Measurements from ENCODE around the gene CC2D1B.

CC2D1B gene

DNA sequence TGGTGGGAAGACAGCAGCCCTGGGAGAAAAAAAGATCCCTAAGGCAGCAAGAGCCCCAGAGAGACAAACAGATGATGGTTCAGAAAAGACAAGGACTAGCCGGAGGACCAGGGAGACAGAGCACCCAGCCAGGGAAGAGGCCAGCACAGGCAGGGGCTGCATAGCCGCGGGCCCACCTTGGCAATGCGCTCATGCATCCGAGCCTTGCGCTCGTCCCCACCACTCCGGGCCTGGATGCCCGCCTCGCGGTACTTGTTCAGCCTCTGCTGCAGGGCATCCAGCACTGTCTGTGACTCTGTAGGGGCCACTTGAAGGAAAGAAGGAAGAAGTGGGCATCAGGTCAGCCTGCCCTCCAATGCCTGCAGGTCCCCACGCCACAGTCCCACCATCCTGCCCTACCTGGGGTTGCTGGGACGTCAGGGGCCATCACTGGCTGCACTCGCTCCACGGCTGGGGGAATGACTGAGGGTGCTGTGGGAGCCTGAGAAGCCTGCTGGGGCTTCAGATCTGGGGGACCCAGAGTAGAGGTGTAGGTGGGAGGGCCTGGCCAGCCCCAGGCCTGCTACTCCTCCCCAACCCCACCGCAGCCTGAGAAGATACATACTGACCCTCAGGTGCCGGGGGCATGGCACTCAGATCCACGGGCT, 7.0 kb downstream of the CC2D1B start:
- no peak for DNase-seq (ENCODE audit: extremely low read depth, low read depth)
- TF ChIP-seq, protein P1, sequence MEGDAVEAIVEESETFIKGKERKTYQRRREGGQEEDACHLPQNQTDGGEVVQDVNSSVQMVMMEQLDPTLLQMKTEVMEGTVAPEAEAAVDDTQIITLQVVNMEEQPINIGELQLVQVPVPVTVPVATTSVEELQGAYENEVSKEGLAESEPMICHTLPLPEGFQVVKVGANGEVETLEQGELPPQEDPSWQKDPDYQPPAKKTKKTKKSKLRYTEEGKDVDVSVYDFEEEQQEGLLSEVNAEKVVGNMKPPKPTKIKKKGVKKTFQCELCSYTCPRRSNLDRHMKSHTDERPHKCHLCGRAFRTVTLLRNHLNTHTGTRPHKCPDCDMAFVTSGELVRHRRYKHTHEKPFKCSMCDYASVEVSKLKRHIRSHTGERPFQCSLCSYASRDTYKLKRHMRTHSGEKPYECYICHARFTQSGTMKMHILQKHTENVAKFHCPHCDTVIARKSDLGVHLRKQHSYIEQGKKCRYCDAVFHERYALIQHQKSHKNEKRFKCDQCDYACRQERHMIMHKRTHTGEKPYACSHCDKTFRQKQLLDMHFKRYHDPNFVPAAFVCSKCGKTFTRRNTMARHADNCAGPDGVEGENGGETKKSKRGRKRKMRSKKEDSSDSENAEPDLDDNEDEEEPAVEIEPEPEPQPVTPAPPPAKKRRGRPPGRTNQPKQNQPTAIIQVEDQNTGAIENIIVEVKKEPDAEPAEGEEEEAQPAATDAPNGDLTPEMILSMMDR (IDR thresholded peaks at IDR 0.05; ENCODE audit: low read depth, low read length) = no peak

DNA sequence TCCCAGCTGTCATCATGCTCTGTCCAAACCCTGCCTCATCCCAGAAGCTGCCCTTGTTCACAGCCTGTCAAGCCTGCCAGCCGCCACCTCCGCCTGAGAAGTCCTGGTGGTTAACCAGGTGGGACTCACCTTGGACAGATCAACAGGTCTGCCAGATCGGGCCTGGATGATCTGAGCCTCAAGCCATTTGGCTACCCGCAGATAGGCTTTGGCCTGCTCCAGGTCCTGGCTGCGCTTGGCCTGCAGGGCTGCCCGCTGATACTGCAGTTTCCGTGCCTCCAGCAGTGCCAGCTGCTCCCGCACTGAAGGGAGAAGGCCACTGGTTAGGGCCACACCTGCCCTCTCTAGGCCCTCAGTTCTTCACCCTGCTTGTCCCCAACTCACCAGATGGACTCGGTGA, 8.6 kb downstream of the CC2D1B start:
- TF ChIP-seq, protein P1 (IDR thresholded peaks at IDR 0.05; ENCODE audit: low read depth, low read length) = no peak
- DNase-seq (ENCODE audit: extremely low read depth, low read depth) = no peak

- DNase-seq (ENCODE audit: extremely low read depth, low read depth) = no peak
- TF ChIP-seq, protein P1 (IDR thresholded peaks at IDR 0.05; ENCODE audit: low read depth, low read length) = no peak
Measured at GRCh38 chr1:52356818-52357355, 9.1 kb downstream of the CC2D1B start.

DNA sequence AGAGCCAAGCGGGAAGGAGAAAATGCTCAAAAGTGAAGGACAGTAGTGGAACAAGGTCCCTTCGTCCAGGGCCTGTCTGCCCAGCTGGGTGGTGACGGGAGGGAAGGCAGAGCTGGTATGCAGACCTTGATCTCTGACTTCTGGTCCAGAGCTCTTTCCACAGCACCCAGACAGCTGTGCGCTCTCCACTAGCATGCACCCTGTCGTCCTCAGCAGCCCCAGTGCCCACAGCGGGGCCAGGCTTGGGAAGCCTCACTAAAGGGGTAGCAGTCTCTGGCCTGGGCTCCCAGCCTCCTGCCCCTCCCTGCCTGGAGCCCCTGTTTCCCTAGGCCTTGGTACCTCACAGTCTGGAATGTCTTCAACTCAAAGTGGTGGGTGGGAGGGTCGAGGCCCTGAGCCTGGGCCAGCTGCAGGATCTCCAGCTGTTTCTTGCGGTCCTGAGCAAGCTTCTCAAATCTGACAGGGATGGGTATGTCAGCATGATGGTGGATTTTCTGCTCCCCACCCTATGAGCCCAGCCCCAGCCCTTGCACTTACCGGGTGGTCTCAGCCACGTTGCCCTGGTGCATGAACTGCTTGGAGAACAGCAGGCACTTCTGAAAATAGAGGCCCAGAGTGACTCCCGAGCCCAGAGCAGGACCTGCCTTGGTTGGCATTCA, 10.0 kb downstream of the CC2D1B start:
- no peak for DNase-seq (ENCODE audit: extremely low read depth, low read depth)
- TF ChIP-seq, protein P1 (IDR thresholded peaks at IDR 0.05; ENCODE audit: low read depth, low read length) = no peak

DNA sequence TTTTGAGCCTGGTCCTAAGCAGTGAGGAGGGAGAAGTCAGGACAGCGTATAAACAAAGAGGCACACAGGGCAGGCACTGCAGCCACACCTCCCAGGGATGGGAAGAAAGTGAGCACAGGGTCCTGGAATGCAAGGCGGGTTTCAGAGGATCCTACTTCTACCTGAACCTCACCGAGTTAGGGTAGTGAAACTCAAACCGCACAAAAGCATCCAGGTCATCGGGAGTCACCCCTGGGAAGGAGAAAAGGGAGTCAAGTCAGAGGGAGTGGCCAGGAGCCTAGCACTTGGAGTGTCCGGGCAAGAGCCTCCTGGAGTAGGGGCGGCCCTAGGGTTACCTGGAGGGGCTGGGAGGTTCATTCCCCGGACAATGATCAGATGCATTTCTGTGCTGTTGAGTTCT, 10.6 kb downstream of the CC2D1B start:
- DNase-seq (ENCODE audit: extremely low read depth, low read depth) = no peak
- TF ChIP-seq, protein P1 (IDR thresholded peaks at IDR 0.05; ENCODE audit: low read depth, low read length) = no peak

- DNase-seq (ENCODE audit: extremely low read depth, low read depth) = no peak
- TF ChIP-seq, protein P1 (IDR thresholded peaks at IDR 0.05; ENCODE audit: low read depth, low read length) = no peak
Measured at GRCh38 chr1:52352690-52353089, 13.3 kb downstream of the CC2D1B start.

DNA sequence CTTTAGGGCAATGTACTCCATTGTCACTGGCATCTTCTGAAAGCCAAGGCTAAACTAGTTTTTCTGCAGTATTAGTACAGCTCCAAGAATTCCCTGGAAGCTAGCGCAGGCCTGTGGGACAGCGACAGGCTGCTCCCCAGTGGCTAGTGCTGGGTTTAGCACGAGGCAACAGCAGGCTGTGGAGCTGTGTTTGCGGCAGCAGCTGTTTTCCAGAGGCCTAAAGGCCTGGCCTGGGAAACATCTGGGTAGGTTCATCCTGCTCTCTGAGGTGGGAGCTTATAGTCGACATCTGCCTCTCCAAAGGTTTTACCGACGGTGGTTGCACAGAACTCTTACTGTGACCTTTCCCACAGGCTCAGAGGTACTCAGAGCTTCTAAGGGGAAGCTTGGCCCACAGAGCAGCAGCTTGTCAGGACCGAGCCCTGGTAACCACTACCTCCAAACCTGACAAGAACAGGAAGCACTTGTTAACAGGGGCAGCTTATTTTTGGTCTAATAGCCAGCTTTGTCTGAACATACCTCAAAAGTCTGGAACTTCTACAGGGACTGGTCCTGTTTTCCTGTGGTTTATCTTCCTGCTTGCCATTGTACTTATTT, 17.2 kb downstream of the CC2D1B start:
- TF ChIP-seq, protein P1 (IDR thresholded peaks at IDR 0.05; ENCODE audit: low read depth, low read length) = peak; percentile 24
- DNase-seq (ENCODE audit: extremely low read depth, low read depth) = no peak

All from AG09319 (cell line).